Activated T-helper 2 cell treated with anti-CD3 and anti-CD28 coated beads, Interferon-gamma antibody, Interleukin-2, Interleukin-4, amounts not matched to agents 10 μg/mL and 5 μg/mL and 100 μg/mL, durations not matched to agents 14 hours and 24 hours and 36 hours (primary cell): ENCODE results near the gene CFAP52. TPM values are rescaled to one million over a fixed set of nuclear protein-coding genes. Genes with fewer than 3 reads are reported as not detected.
"Not testable (repeated sequence)": the region's sequence is repeated elsewhere in the genome, so short reads cannot be mapped to it uniquely, and the experiment has no call there.

Experiments
- DNase-seq: peaks from one replicate; pipeline ENCODE4 v3.0.0; 2021; ENCODE audit warnings: low spot score
- H3K27ac Mint-ChIP-seq: one replicate; pipeline ENCODE4 v1.8.0; 2021; ENCODE audit warnings: mixed read lengths
- H3K27me3 Mint-ChIP-seq: one replicate; pipeline ENCODE4 v1.8.0; 2021; ENCODE audit warnings: low read depth, mixed read lengths
- H3K36me3 Mint-ChIP-seq: one replicate; pipeline ENCODE4 v1.8.0; 2021; ENCODE audit warnings: low read depth, mixed read lengths
- H3K4me1 Mint-ChIP-seq: one replicate; pipeline ENCODE4 v1.8.0; 2021; ENCODE audit warnings: low read depth, mixed read lengths
- H3K4me3 Mint-ChIP-seq: one replicate; pipeline ENCODE4 v1.8.0; 2021; ENCODE audit warnings: low read depth, mild to moderate bottlenecking, moderate library complexity, mixed read lengths
- H3K9me3 Mint-ChIP-seq: one replicate; pipeline ENCODE4 v1.8.0; 2021; ENCODE audit warnings: mixed read lengths
- intact Hi-C: fragments of 100-400 bp; cut with micrococcal nuclease; formaldehyde crosslinking; loops from one replicate; pipeline ENCODE4 v1.15.1; 2023
- total RNA-seq: library from RNA; stranded (reverse); gene quantifications from 2 replicates; pipeline ENCODE4 v1.2.3, GENCODE V29; 2022

The CFAP52 gene
- total RNA-seq, 1 donor from 2014 or later, result not detected

- Mint-ChIP-seq H3K27ac (no peak overlapping the region), H3K36me3 (no peaks in the 10 kb centered on the region), H3K4me1 (no peaks in the 10 kb centered on the region), H3K27me3 (no peaks in the 10 kb centered on the region), H3K4me3 (no peak overlapping the region), H3K9me3 (peaks cover 12% of the 10 kb centered on the region)
- DNase-seq, result no peak
- intact Hi-C loops, result no loop called here
Observed at GRCh38 chr17:9587969-9588656, 11.7 kb downstream of the CFAP52 start.

- Mint-ChIP-seq H3K9me3 (no peaks in the 10 kb centered on the region), H3K4me3 (no peak overlapping the region), H3K36me3 (no peaks in the 10 kb centered on the region), H3K4me1 (no peaks in the 10 kb centered on the region), H3K27me3 (no peaks in the 10 kb centered on the region), H3K27ac (no peak overlapping the region)
- DNase-seq, result no peak
- intact Hi-C loops, result no loop called here
Observed at GRCh38 chr17:9594065-9594464, 17.6 kb downstream of the CFAP52 start.

- H3K4me1 Mint-ChIP-seq, H3K9me3 Mint-ChIP-seq, H3K4me3 Mint-ChIP-seq, DNase-seq, H3K27me3 Mint-ChIP-seq, intact Hi-C loops, H3K36me3 Mint-ChIP-seq, H3K27ac Mint-ChIP-seq: not testable (repeated sequence)
Observed at GRCh38 chr17:9597638-9598037, 21.2 kb downstream of the CFAP52 start.

- Mint-ChIP-seq H3K36me3 (no peaks in the 10 kb centered on the region), H3K4me1 (no peaks in the 10 kb centered on the region), H3K27ac (no peak overlapping the region), H3K27me3 (no peaks in the 10 kb centered on the region), H3K4me3 (no peak overlapping the region), H3K9me3 (no peaks in the 10 kb centered on the region)
- no peak for DNase-seq
- intact Hi-C loops, result no loop called here
Observed at GRCh38 chr17:9598661-9599060, 22.2 kb downstream of the CFAP52 start.

GRCh38 chr17:9604583-9604982 lies 28.1 kb downstream of the CFAP52 start:
- H3K36me3 Mint-ChIP-seq, H3K4me1 Mint-ChIP-seq, DNase-seq, intact Hi-C loops, H3K27me3 Mint-ChIP-seq, H3K9me3 Mint-ChIP-seq, H3K27ac Mint-ChIP-seq, H3K4me3 Mint-ChIP-seq: not testable (repeated sequence)

GRCh38 chr17:9606453-9606852 lies 30.0 kb downstream of the CFAP52 start:
- Mint-ChIP-seq H3K27ac (no peak overlapping the region), H3K36me3 (no peaks in the 10 kb centered on the region), H3K27me3 (peaks cover 3% of the 10 kb centered on the region), H3K4me1 (no peaks in the 10 kb centered on the region), H3K4me3 (no peak overlapping the region), H3K9me3 (no peaks in the 10 kb centered on the region)
- no peak for DNase-seq
- intact Hi-C loops, result no loop called here

GRCh38 chr17:9607058-9607457 lies 30.6 kb downstream of the CFAP52 start:
- H3K4me1 Mint-ChIP-seq, intact Hi-C loops, H3K36me3 Mint-ChIP-seq, H3K27ac Mint-ChIP-seq, H3K4me3 Mint-ChIP-seq, H3K27me3 Mint-ChIP-seq, DNase-seq, H3K9me3 Mint-ChIP-seq: not testable (repeated sequence)

GRCh38 chr17:9611557-9611956 lies 35.1 kb downstream of the CFAP52 start:
- no peaks in the 10 kb centered on the region for H3K9me3 Mint-ChIP-seq
- intact Hi-C loops, result no loop called here
- no peaks in the 10 kb centered on the region for H3K4me1 Mint-ChIP-seq
- DNase-seq, result no peak
- no peak overlapping the region for H3K4me3 Mint-ChIP-seq
- peaks cover 1% of the 10 kb centered on the region for H3K27me3 Mint-ChIP-seq
- H3K27ac Mint-ChIP-seq, result no peak overlapping the region
- H3K36me3 Mint-ChIP-seq, result no peaks in the 10 kb centered on the region

GRCh38 chr17:9612006-9612405 lies 35.6 kb downstream of the CFAP52 start:
- H3K4me1 Mint-ChIP-seq, result no peaks in the 10 kb centered on the region
- H3K27me3 Mint-ChIP-seq, result peaks cover 1% of the 10 kb centered on the region
- H3K27ac Mint-ChIP-seq, result no peak overlapping the region
- no peaks in the 10 kb centered on the region for H3K9me3 Mint-ChIP-seq
- no peak for DNase-seq
- H3K36me3 Mint-ChIP-seq, result no peaks in the 10 kb centered on the region
- intact Hi-C loops, result no loop called here
- H3K4me3 Mint-ChIP-seq, result no peak overlapping the region

GRCh38 chr17:9615486-9615885 lies 39.0 kb downstream of the CFAP52 start:
- H3K4me1 Mint-ChIP-seq, result no peaks in the 10 kb centered on the region
- H3K4me3 Mint-ChIP-seq, result no peak overlapping the region
- H3K9me3 Mint-ChIP-seq, result no peaks in the 10 kb centered on the region
- H3K36me3 Mint-ChIP-seq, result no peaks in the 10 kb centered on the region
- intact Hi-C loops, result no loop called here
- H3K27me3 Mint-ChIP-seq, result no peaks in the 10 kb centered on the region
- no peak for DNase-seq
- no peak overlapping the region for H3K27ac Mint-ChIP-seq

GRCh38 chr17:9622961-9623360 lies 46.5 kb downstream of the CFAP52 start:
- intact Hi-C loops, result no loop called here
- Mint-ChIP-seq H3K9me3 (peaks cover 28% of the 10 kb centered on the region), H3K27me3 (no peaks in the 10 kb centered on the region), H3K27ac (no peak overlapping the region), H3K4me1 (no peaks in the 10 kb centered on the region), H3K4me3 (no peak overlapping the region), H3K36me3 (no peaks in the 10 kb centered on the region)
- DNase-seq, result no peak

- no peaks in the 10 kb centered on the region for H3K4me1 Mint-ChIP-seq
- intact Hi-C loops, result no loop called here
- no peak overlapping the region for H3K4me3 Mint-ChIP-seq
- H3K36me3 Mint-ChIP-seq, result no peaks in the 10 kb centered on the region
- DNase-seq, result no peak
- H3K27me3 Mint-ChIP-seq, result no peaks in the 10 kb centered on the region
- peaks cover 12% of the 10 kb centered on the region for H3K9me3 Mint-ChIP-seq
- H3K27ac Mint-ChIP-seq, result no peak overlapping the region
Observed at GRCh38 chr17:9628509-9628908, 52.1 kb downstream of the CFAP52 start.

- Mint-ChIP-seq H3K27me3 (no peaks in the 10 kb centered on the region), H3K9me3 (no peaks in the 10 kb centered on the region), H3K36me3 (no peaks in the 10 kb centered on the region), H3K27ac (no peak overlapping the region), H3K4me1 (no peaks in the 10 kb centered on the region), H3K4me3 (no peak overlapping the region)
- DNase-seq, result no peak
- intact Hi-C loops, result no loop called here
Observed at GRCh38 chr17:9632741-9633140, 56.3 kb downstream of the CFAP52 start.

GRCh38 chr17:9635340-9635739 lies 58.9 kb downstream of the CFAP52 start:
- Mint-ChIP-seq H3K27me3 (no peaks in the 10 kb centered on the region), H3K4me3 (no peak overlapping the region), H3K9me3 (no peaks in the 10 kb centered on the region), H3K4me1 (no peaks in the 10 kb centered on the region), H3K27ac (no peak overlapping the region), H3K36me3 (no peaks in the 10 kb centered on the region)
- DNase-seq, result no peak
- intact Hi-C loops, result no loop called here
